HG03159 (cell line): ENCODE measurements around the gene PLA2G4E.

Source experiments
- ATAC-seq: cut with Tn5 transposase; IDR thresholded peaks from one replicate; pipeline ENCODE4 v1.9.1; 2021; ENCODE audit warnings: mild to moderate bottlenecking, moderate library complexity; ENCODE audit not compliant: unreplicated experiment

The PLA2G4E gene

GRCh38 chr15:41993472-41994170 lies 27.2 kb downstream of the PLA2G4E start:
- ATAC-seq: no peak

- no peak for ATAC-seq
Observed at GRCh38 chr15:41992803-41993190, 28.0 kb downstream of the PLA2G4E start.

GRCh38 chr15:41992151-41992802 lies 28.6 kb downstream of the PLA2G4E start:
- no peak for ATAC-seq

- no peak for ATAC-seq
Observed at GRCh38 chr15:41990691-41991090, 30.2 kb downstream of the PLA2G4E start.

- no peak for ATAC-seq
Observed at GRCh38 chr15:41990243-41990605, 30.6 kb downstream of the PLA2G4E start.

GRCh38 chr15:41989573-41990242 lies 31.1 kb downstream of the PLA2G4E start:
- ATAC-seq: no peak

GRCh38 chr15:41988896-41989572 lies 31.8 kb downstream of the PLA2G4E start:
- ATAC-seq: no peak

GRCh38 chr15:41987925-41988275 lies 32.9 kb downstream of the PLA2G4E start:
- ATAC-seq: no peak

- no peak for ATAC-seq
Observed at GRCh38 chr15:41987246-41987924, 33.5 kb downstream of the PLA2G4E start.

GRCh38 chr15:41985236-41986160 lies 35.3 kb downstream of the PLA2G4E start:
- no peak for ATAC-seq

- no peak for ATAC-seq
Observed at GRCh38 chr15:41984622-41985021, 36.2 kb downstream of the PLA2G4E start.

- no peak for ATAC-seq
Observed at GRCh38 chr15:41983621-41984571, 36.9 kb downstream of the PLA2G4E start.

GRCh38 chr15:41983221-41983620 lies 37.6 kb downstream of the PLA2G4E start:
- no peak for ATAC-seq

- ATAC-seq: no peak
Observed at GRCh38 chr15:41982133-41982930, 38.5 kb downstream of the PLA2G4E start.

GRCh38 chr15:41981371-41982132 lies 39.3 kb downstream of the PLA2G4E start:
- ATAC-seq: no peak

GRCh38 chr15:41980654-41981323 lies 40.1 kb downstream of the PLA2G4E start:
- ATAC-seq: no peak
